ENCODE measurements around the gene CCDC150.

CCDC150 gene

DNA sequence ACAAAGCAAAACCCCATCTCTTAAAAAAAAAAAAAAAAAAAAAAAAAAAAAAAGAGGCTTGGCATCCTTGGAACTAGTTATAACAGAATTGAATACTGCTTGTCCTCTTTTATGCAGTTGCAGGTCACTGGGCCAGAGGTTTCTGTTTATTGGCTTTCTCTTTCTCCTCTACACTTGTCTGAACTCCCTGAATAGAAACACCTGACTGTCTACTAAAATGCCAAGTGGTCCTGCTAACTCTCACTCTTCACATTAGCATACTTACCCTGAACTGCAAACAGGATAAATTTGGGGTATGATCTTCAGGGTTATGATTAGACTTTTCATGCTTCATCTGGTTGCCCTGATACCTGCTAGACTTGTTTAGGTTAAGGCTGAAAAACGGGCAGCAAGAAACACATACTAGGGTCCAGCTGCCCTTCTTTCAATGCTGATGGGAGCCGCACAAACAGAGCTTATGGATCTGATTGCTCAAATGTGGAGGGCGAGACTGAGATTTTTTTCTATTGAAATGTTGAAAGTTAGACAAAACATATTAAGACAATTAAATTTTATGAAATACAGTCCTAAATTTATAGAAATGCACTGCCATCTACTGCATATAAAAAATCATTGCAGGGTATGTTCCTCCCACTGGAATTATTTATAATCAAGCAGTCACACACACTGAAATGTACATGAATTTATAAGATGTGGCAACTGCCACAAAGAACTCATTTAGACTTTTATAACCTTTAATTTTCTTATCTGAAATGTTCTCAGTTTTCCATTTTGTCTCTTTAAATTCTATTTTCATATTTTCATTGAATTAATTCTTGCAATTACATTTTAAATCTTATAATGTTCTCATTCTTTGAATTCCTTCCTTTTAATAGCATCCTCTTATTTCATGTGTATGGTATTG is 119.2 kb downstream of the CCDC150 start:
- TF ChIP-seq REST (IDR thresholded peaks at IDR 0.05; ENCODE audit: insufficient read depth in 1 of 2, low read depth in 2 of 2, low read length in 2 of 2) (no peak), FOXP2 (optimal IDR thresholded peaks at IDR 0.05; ENCODE audit: borderline replicate concordance, extremely low read depth, extremely low read length, insufficient read depth) (no peak), SIN3A (IDR thresholded peaks at IDR 0.05; ENCODE audit: borderline replicate concordance, insufficient read depth, low read length) (no peak), TAF1 (IDR thresholded peaks at IDR 0.05; ENCODE audit: borderline replicate concordance, insufficient read depth, low read length) (no peak), POLR2AphosphoS5 (IDR thresholded peaks at IDR 0.05; ENCODE audit: low read depth, low read length) (no peak)

DNA sequence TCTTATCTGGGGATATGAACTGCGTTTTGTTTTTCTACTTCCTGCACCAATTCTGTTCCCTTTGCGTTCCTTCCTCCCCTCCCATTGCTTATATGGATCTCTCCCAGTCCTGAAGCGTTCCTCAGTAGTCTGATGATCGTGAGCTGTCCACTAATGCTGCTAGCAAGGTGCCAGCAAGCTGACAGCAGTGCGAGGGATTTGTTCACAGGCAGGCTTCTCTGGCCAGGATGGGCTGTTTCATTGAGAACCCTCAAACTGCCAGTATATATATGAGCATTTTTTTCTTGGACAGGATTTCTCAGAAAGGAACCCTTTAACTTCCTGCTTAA is 119.8 kb downstream of the CCDC150 start:
- TF ChIP-seq SIN3A (IDR thresholded peaks at IDR 0.05; ENCODE audit: borderline replicate concordance, insufficient read depth, low read length) (no peak), FOXP2 (optimal IDR thresholded peaks at IDR 0.05; ENCODE audit: borderline replicate concordance, extremely low read depth, extremely low read length, insufficient read depth) (no peak)

DNA sequence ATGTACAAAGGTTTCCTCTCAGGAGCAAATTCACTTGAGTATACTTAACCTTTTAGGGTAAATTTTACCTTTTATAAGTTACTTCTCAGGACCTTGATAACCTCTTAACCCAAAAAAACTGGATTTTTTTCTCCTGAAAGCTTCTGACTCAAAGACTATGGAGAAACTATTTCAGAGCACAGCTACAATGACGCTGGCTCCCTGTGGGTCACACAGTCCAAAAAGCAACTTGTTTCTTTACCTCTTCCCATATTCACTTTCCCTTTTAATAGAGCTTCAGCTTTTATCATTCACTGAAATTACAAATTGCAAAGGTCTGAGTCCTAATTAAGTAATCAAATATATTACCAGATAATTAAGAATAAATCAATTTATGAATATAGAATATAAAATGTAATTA is 127.6 kb downstream of the CCDC150 start:
- TF ChIP-seq POLR2AphosphoS5 (IDR thresholded peaks at IDR 0.05; ENCODE audit: low read depth, low read length) (no peak), FOXP2 (optimal IDR thresholded peaks at IDR 0.05; ENCODE audit: borderline replicate concordance, extremely low read depth, extremely low read length, insufficient read depth) (no peak), SIN3A (IDR thresholded peaks at IDR 0.05; ENCODE audit: borderline replicate concordance, insufficient read depth, low read length) (no peak), TAF1 (IDR thresholded peaks at IDR 0.05; ENCODE audit: borderline replicate concordance, insufficient read depth, low read length) (no peak), REST (IDR thresholded peaks at IDR 0.05; ENCODE audit: insufficient read depth in 1 of 2, low read depth in 2 of 2, low read length in 2 of 2) (no peak)

All from PFSK-1 (cell line).